ENCODE data around the gene PSME2. TPM values are rescaled to one million over a fixed set of nuclear protein-coding genes. Genes with fewer than 3 reads are reported as not detected.
A peak's percentile ranks its signal among the peaks of the same experiment; 100 is the strongest.

The PSME2 gene
- total RNA-seq, 1 experiment from 2014 or later, result 134 TPM

- peak overlapping the region; percentile 98 for H3K4me3 Mint-ChIP-seq (ENCODE audit: unreplicated experiment)
- DNase-seq (ENCODE audit: unreplicated experiment), result no peak
- POLR2A ChIA-PET, result interaction anchor here (0.6 to 5.7 kb wide), 13 partner anchors 8 to 843 kb away, joined by 3 to 114 read pairs (median 5); partner anchors contain the start of genes DCAF11, GMPR2, IPO4 and NEDD8
- H3K9me3 Mint-ChIP-seq (ENCODE audit: unreplicated experiment), result no peaks in the 10 kb centered on the region
- H3K4me1 Mint-ChIP-seq (ENCODE audit: insufficient read depth, unreplicated experiment), result peaks cover 5% of the 10 kb centered on the region
- no peak for TF ChIP-seq CTCF (IDR thresholded peaks at IDR 0.05; ENCODE audit: unreplicated experiment)
- CTCF ChIA-PET, result interaction anchor here (0.6 to 10.3 kb wide), 6 partner anchors 9 to 286 kb away, joined by 3 to 141 read pairs (median 4); partner anchors contain the start of genes CARMIL3, IRF9, PCK2 and PSME1
- no peaks in the 10 kb centered on the region for H3K27me3 Mint-ChIP-seq (ENCODE audit: insufficient read depth, unreplicated experiment)
- H3K36me3 Mint-ChIP-seq (ENCODE audit: insufficient read depth, unreplicated experiment), result peaks cover 28% of the 10 kb centered on the region
- H3K27ac Mint-ChIP-seq (ENCODE audit: low read depth, unreplicated experiment), result peak overlapping the region; percentile 7
- no TSS peak for BruUV-seq (replicated peaks)
- intact Hi-C loops (cut with micrococcal nuclease), result no loop called here
Measured at GRCh38 chr14:24145219-24145618, 1.2 kb downstream of the PSME2 start.

GRCh38 chr14:24144451-24144850 is 2.0 kb downstream of the PSME2 start:
- Mint-ChIP-seq H3K36me3 (ENCODE audit: insufficient read depth, unreplicated experiment) (peaks cover 27% of the 10 kb centered on the region), H3K4me1 (ENCODE audit: insufficient read depth, unreplicated experiment) (peaks cover 7% of the 10 kb centered on the region), H3K9me3 (ENCODE audit: unreplicated experiment) (no peaks in the 10 kb centered on the region), H3K27ac (ENCODE audit: low read depth, unreplicated experiment) (peak overlapping the region; percentile 7), H3K4me3 (ENCODE audit: unreplicated experiment) (no peak overlapping the region), H3K27me3 (ENCODE audit: insufficient read depth, unreplicated experiment) (no peaks in the 10 kb centered on the region)
- no peak for DNase-seq (ENCODE audit: unreplicated experiment)
- ChIA-PET CTCF (interaction anchor here (0.6 to 10.3 kb wide), 3 partner anchors 16 to 287 kb away, joined by 3 to 141 read pairs (median 4); partner anchors contain the start of gene IRF9), POLR2A (interaction anchor here (0.9 to 5.7 kb wide), 4 partner anchors 9 to 45 kb away, joined by 3 to 41 read pairs (median 6); partner anchors contain the start of genes DCAF11, NRL and PSME1)
- TF ChIP-seq CTCF (IDR thresholded peaks at IDR 0.05; ENCODE audit: unreplicated experiment), result no peak
- intact Hi-C loops (cut with micrococcal nuclease), result no loop called here
- BruUV-seq (replicated peaks), result no TSS peak

GRCh38 chr14:24143511-24143910 is 2.9 kb downstream of the PSME2 start:
- ChIA-PET POLR2A (interaction anchor here (0.7 to 5.7 kb wide), 4 partner anchors 8 to 52 kb away, joined by 3 to 41 read pairs (median 6); partner anchors contain the start of genes DCAF11, NRL, PSME1 and TM9SF1), CTCF (interaction anchor here (1.2 to 10.3 kb wide), 2 partner anchors 17 to 35 kb away, joined by 3 to 141 read pairs; partner anchors contain the start of gene IRF9)
- Mint-ChIP-seq H3K27me3 (ENCODE audit: insufficient read depth, unreplicated experiment) (no peaks in the 10 kb centered on the region), H3K36me3 (ENCODE audit: insufficient read depth, unreplicated experiment) (peaks cover 27% of the 10 kb centered on the region), H3K4me3 (ENCODE audit: unreplicated experiment) (no peak overlapping the region), H3K9me3 (ENCODE audit: unreplicated experiment) (no peaks in the 10 kb centered on the region), H3K4me1 (ENCODE audit: insufficient read depth, unreplicated experiment) (peaks cover 11% of the 10 kb centered on the region), H3K27ac (ENCODE audit: low read depth, unreplicated experiment) (no peak overlapping the region)
- intact Hi-C loops (cut with micrococcal nuclease), result no loop called here
- no TSS peak for BruUV-seq (replicated peaks)
- DNase-seq (ENCODE audit: unreplicated experiment), result no peak
- no peak for TF ChIP-seq CTCF (IDR thresholded peaks at IDR 0.05; ENCODE audit: unreplicated experiment)

GRCh38 chr14:24141097-24141880 is 5.1 kb downstream of the PSME2 start, which contains the start of gene EMC9:
Gene EMC9, minus strand, starts transcription at chr14:24141591. Its CDS starts 287 bp downstream, at chr14:24141304.
- intact Hi-C loops (cut with micrococcal nuclease), result no loop called here
- Mint-ChIP-seq H3K9me3 (ENCODE audit: unreplicated experiment) (no peaks in the 10 kb centered on the region), H3K27me3 (ENCODE audit: insufficient read depth, unreplicated experiment) (no peaks in the 10 kb centered on the region), H3K4me1 (ENCODE audit: insufficient read depth, unreplicated experiment) (peaks cover 21% of the 10 kb centered on the region), H3K4me3 (ENCODE audit: unreplicated experiment) (peak within 1 kb of the TSS; percentile 93), H3K27ac (ENCODE audit: low read depth, unreplicated experiment) (peak within 1 kb of the TSS; percentile 64), H3K36me3 (ENCODE audit: insufficient read depth, unreplicated experiment) (peaks cover 38% of the 10 kb centered on the region)
- TSS peak; percentile 23 for BruUV-seq (replicated peaks)
- ChIA-PET CTCF (interaction anchor here (0.6 to 1.1 kb wide), 7 partner anchors 23 to 167 kb away, joined by 3 to 6 read pairs (median 3); partner anchors contain the start of genes DCAF11 and PCK2), POLR2A (interaction anchor here (0.6 to 12.5 kb wide), 27 partner anchors 9 to 1046 kb away, joined by 3 to 252 read pairs (median 5); partner anchors contain the start of genes ACIN1, C14orf119, DCAF11 and DHRS1)
- TF ChIP-seq CTCF (IDR thresholded peaks at IDR 0.05; ENCODE audit: unreplicated experiment), result peak; percentile 14
- DNase-seq (ENCODE audit: unreplicated experiment), result peak; percentile 100

Measured in MCF 10A (cell line).